Middle frontal gyrus (tissue), 1 donor: Measurements from ENCODE around the gene CYP3A5.

Experiments used
- DNase-seq: peaks from one replicate; pipeline ENCODE4 v3.0.0-alpha.2; 2015; ENCODE audit warnings: low spot score; ENCODE audit errors: extremely low spot score

CYP3A5 gene

GRCh38 chr7:99615989-99616358 lies 63.8 kb downstream of the CYP3A5 start:
- no peak for DNase-seq

- no peak for DNase-seq
These were observed 65.3 kb downstream of the CYP3A5 start for GRCh38 chr7:99614495-99614894.

GRCh38 chr7:99607548-99607947 lies 72.2 kb downstream of the CYP3A5 start:
- DNase-seq: no peak

GRCh38 chr7:99606531-99606930 lies 73.3 kb downstream of the CYP3A5 start:
- no peak for DNase-seq

- DNase-seq: no peak
These were observed 74.3 kb downstream of the CYP3A5 start for GRCh38 chr7:99605527-99605926.

GRCh38 chr7:99601656-99602310 lies 78.0 kb downstream of the CYP3A5 start:
- DNase-seq: no peak

- DNase-seq: no peak
These were observed 80.0 kb downstream of the CYP3A5 start for GRCh38 chr7:99599836-99600235.
